ENCODE results near the gene FXYD5.

Gene FXYD5

DNA sequence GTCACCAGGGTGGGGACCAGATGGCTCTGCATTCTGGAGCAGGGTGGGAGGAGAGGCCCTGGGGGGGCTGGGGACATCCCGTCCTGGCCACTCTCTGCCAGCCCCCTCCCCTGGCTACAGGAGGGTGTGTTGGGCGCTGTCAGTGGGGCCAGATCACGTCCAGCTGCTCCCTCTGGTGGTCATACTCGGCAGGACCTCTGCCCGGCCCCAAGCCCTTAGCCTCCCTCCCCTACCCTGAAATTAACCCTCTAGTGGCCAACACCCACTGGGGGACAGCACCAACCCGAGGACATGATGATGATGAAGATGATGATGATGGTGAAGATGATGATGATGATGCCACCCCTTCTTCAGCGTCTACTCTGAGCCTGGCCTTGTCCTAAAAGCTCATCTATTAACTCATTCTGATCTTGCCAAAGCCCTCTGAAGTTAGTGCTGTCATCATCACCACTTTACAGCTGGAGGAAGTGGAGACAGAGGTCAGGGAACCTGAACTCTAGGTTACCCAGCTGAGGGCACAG lies 19.1 kb upstream of the FXYD5 start:
- DNase-seq = peak in 9 of 10 donors; percentile 79 to 97 (median 84)
- intact Hi-C loops (cut with DNase I) = loop anchor here (1.0 to 5.0 kb wide), 2 partner anchors 22 to 93 kb away; partner anchors contain the start of gene HPN

DNA sequence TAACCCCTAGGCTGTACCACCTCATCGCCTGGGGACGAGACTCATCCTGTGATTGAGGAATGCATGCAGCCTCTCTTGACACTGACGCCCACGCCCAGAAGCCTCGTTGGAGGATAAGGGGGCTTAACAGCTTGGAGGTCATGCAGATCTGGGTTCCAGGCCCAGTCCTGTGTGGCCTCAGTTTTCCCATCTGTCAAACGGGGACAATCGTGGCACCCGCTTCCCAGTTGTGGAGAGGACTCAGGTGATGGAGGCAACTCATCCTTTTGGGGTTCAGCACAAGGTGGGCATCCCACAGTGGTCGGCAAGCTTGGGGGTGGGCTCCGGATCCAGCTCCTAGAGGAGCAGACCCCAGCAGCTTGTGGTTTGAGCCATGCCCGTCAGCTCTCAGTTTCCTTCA lies 18.3 kb upstream of the FXYD5 start:
- DNase-seq = peak in 1 of 10 donors; percentile 49

GRCh38 chr19:35136977-35137702 lies 17.4 kb upstream of the FXYD5 start:
- intact Hi-C loops (cut with DNase I) = loop anchor here (5.0 kb wide), 1 partner anchor 95 kb away; the partner anchor contains the start of gene HPN
- DNase-seq = no peak

More for the DNA sequence above, 18.3 kb upstream of the FXYD5 start:
- intact Hi-C loops (cut with DNase I) = loop anchor here (5.0 kb wide), 1 partner anchor 94 kb away; the partner anchor contains the start of gene HPN

DNA sequence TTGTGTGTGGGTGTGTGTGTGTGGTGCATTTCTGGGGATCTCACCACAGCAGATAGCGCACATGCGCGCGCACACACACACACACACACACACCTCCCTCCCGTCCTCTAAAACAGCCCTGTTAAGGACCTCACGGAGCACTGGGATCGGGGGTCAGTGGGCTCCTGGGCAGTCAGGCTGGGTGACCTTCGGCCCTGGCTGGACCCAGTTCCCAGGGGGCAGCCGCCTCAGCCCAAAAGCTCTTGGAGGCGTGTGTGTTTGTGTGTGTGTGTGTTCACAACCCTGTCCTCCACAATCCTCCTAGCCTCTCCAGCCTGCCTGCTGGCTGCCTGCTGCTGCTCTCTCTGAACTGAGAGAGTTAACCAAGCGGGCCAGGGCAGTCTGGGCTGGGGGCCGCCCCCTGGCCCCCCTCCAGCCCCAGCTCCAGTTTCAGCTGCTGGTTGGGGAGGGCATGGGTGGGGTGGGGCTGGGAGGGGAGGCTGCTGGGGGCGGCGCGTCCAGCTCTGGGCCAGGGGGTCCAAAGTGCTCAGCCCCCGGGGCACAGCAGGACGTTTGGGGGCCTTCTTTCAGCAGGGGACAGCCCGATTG lies 16.1 kb upstream of the FXYD5 start, which contains the start of gene FXYD1:
Gene FXYD1, plus strand, starts transcription at position 520 of the 588 bp plus-strand sequence. CDS start 1,256 bp downstream, outside the sequence.
- peak in 2 of 10 donors; percentile 71 to 82 for DNase-seq
- intact Hi-C loops (cut with DNase I) = loop anchor here (5.0 kb wide), 1 partner anchor 96 kb away; the partner anchor contains the start of gene HPN

- DNase-seq = peak in 3 of 10 donors; percentile 46 to 82 (median 62)
- intact Hi-C loops (cut with DNase I) = loop anchor here (2.0 kb wide), 1 partner anchor 168 kb away; no protein-coding TSS in a partner anchor
These were observed 14.2 kb upstream of the FXYD5 start for GRCh38 chr19:35140207-35140961.

- intact Hi-C loops (cut with DNase I) = loop anchor here (1.0 to 2.0 kb wide), 2 partner anchors 74 to 168 kb away; no protein-coding TSS in a partner anchor
- peak; percentile 89 to 99 (median 96) for DNase-seq
These were observed 13.3 kb upstream of the FXYD5 start for GRCh38 chr19:35140962-35141836.

GRCh38 chr19:35141837-35142605 lies 12.5 kb upstream of the FXYD5 start:
- intact Hi-C loops (cut with DNase I) = loop anchor here (1.0 to 2.0 kb wide), 2 partner anchors 75 to 169 kb away; no protein-coding TSS in a partner anchor
- DNase-seq = peak in 3 of 10 donors; percentile 20 to 87 (median 63)

- peak in 8 of 10 donors; percentile 60 to 94 (median 72) for DNase-seq
- intact Hi-C loops (cut with DNase I) = loop anchor here (1.0 kb wide), 1 partner anchor 127 kb away; no protein-coding TSS in a partner anchor
These were observed 11.8 kb upstream of the FXYD5 start for GRCh38 chr19:35142606-35143230.

- DNase-seq = peak in 6 of 10 donors; percentile 52 to 94 (median 76)
- intact Hi-C loops (cut with DNase I) = loop anchor here (1.0 kb wide), 1 partner anchor 126 kb away; no protein-coding TSS in a partner anchor
These were observed 11.3 kb upstream of the FXYD5 start, which contains the start of gene FXYD7 for GRCh38 chr19:35143231-35143715. FXYD7 (plus strand) TSS chr19:35143255; CDS start chr19:35143334, 79 bp downstream.

DNA sequence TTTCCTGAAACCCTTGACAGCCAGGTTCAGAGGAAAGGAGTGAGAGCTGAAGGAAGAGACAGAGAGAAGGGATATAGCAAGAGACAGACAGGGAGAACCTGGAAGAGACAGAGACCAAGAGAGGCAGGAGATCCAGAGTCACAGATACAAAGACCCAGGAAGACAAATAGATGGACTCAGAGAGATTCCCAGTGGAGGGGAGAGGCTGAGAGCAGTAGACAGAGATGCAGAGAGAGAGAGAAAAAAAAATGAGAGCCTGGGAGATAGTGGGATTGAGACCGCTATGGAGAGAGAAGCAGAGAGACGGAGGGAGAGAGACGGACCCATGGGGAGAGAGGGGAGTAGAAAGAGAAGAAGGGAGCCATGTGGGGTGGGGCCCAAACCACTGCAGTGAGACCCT lies 10.7 kb upstream of the FXYD5 start:
- DNase-seq = no peak
- intact Hi-C loops (cut with DNase I) = loop anchor here (1.0 kb wide), 1 partner anchor 125 kb away; no protein-coding TSS in a partner anchor

GRCh38 chr19:35144259-35144599 lies 10.3 kb upstream of the FXYD5 start:
- DNase-seq = peak in 1 of 10 donors; percentile 46
- intact Hi-C loops (cut with DNase I) = no loop called here

- intact Hi-C loops (cut with DNase I) = no loop called here
- DNase-seq = peak in 4 of 10 donors; percentile 36 to 87 (median 64)
These were observed 9.7 kb upstream of the FXYD5 start for GRCh38 chr19:35144600-35145436.

DNA sequence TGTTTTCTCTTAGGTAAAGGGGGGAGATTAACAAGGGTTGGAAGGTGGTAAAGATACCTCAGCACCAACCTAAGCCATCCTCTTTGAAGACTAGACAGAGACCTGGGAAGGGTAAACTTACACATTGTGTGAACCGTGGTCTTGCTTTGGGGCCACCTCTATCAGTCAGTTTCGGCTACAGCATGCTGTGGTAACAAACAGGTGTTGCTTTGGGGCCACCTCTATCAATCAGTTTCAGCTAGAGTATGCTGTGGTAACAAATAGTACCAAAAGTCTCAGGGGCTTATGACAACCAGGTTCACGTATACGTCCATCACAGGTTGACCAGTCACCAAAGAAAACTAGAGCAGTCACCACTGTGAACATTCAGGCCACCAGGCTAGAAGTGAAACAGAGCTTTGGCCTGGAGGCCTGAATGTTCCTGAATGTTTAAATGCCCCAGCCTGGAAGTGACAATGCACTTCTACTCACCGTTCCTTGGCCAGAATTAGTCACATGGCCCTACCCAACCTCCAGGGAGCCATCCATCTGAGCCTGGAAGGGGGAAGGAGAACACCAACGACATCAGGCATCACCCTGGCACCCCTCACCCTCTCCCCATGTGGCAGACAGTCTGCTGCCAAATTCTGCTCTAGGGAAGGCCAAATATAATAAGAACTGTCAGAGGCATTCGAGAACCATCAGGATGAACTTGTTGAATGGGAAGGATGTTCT lies 7.6 kb upstream of the FXYD5 start:
- DNase-seq = peak in 2 of 10 donors; percentile 10 to 17
- intact Hi-C loops (cut with DNase I) = no loop called here

- no peak for DNase-seq
- intact Hi-C loops (cut with DNase I) = no loop called here
These were observed 5.1 kb upstream of the FXYD5 start for GRCh38 chr19:35149463-35149862.

DNA sequence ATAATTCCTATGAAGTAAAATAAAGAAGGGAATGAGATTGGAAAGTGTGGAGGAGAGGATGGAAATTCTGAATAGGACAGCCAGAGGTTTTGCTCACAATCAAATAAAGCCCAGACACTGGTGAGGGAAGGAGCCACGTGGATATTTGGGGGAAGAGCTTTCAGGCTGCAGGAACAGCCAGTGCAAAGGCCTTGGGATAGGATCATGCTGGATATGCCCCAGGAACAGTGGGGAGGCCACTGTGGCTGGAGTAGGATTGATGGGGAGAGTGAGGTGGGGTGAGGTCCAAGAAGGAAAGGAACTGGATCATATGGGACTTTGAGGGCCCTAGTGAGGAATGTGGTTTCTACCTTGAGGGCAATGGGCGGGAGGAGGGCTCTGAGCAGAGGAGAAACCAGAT lies 4.1 kb upstream of the FXYD5 start:
- intact Hi-C loops (cut with DNase I) = no loop called here

More for the DNA sequence above, 4.1 kb upstream of the FXYD5 start:
- DNase-seq = peak in 2 of 10 donors; percentile 5

Measured in posterior cingulate gyrus (tissue), 11 donors.